NCI-H128 (cell line): Measurements from ENCODE around the gene INPP5D.

Experiments used
- DNase-seq: peaks from one replicate; lab custom pipeline; 2025; ENCODE audit not compliant: unreplicated experiment; lab: John Stamatoyannopoulos, UW

Gene INPP5D

DNA sequence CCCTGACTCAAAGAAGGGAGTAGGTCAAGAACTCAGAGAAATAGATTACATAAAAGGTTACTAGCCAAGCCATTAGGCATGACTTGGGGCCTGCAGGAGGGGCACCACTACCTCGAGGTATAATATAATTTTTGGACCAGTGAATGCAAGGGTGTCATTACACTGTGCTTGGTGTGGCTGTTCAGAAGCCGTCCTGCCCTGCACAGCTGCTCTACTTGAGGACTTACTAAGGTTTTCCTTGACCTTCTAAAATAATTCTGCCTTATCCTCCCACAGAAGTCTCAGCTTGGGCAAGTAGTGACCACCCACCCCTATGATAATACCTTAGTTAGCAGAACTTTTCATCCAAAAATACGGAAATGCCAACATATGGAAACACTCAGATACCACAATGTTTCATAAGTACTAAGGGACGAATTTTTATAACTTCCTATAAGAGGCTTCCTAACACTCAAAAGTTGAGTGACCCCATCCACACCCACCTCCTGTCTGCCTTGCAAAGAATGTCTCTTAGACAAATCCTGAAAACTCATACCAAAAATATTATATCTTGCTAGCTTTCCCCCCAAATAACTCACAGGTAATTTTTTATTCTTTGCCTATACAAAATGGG is 173.6 kb downstream of the INPP5D start:
- no peak for DNase-seq

DNA sequence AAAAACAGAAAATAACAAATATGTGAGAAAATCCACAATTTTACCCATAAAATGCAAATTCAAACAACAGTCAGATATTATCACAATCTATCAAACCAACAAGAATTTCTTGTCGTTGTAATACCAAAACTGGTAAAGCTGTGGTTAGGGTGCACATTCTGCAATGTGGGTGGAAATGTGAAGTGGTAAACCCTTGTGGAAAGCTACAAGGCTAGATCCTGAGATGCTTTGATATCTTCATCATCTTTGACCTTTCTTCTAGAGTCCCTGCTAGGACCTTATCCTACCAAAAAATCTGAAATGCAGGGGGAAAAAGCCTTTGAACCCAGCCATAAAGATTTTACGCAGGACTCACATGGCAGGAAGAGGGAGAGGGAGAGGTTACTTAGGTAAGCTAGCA is 174.1 kb downstream of the INPP5D start:
- no peak for DNase-seq

DNA sequence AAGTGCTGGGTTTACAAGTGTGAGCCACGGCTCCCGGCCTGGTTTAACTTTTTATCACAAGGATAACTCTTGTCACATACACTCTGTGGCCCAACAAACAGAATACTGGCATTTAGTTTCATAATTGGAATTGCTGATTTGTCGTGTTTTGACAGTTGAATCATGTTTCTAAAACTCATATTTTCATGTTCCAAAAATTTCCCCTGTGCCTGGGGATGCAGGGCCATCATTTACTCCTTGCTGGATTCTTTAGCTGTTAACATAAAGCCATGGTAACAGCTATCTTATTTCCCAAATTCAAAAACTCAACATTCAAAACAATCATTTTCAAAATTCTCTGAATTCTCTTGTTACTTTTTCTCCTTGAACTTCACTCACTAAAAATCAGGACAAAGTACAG is 174.9 kb downstream of the INPP5D start:
- no peak for DNase-seq

DNA sequence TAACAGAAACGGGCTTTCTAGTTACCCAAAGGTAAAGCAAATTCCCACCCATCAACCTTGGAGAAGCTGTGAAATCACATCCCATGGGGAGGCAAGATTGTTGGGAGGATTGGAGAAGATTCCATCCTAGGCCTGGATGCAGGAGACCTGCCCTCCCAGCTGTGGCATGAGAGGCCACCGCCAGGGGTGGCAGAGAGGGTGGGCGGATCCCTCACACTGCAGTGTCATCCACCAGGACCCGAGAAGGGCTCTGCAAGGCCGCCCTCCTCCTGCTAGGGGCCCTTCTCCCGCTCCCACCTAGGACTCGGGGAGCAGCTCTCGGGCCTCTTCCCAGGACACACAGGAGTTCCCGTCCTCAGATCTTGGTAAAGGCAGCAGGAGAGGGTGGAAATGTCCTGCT is 175.8 kb downstream of the INPP5D start:
- no peak for DNase-seq

DNA sequence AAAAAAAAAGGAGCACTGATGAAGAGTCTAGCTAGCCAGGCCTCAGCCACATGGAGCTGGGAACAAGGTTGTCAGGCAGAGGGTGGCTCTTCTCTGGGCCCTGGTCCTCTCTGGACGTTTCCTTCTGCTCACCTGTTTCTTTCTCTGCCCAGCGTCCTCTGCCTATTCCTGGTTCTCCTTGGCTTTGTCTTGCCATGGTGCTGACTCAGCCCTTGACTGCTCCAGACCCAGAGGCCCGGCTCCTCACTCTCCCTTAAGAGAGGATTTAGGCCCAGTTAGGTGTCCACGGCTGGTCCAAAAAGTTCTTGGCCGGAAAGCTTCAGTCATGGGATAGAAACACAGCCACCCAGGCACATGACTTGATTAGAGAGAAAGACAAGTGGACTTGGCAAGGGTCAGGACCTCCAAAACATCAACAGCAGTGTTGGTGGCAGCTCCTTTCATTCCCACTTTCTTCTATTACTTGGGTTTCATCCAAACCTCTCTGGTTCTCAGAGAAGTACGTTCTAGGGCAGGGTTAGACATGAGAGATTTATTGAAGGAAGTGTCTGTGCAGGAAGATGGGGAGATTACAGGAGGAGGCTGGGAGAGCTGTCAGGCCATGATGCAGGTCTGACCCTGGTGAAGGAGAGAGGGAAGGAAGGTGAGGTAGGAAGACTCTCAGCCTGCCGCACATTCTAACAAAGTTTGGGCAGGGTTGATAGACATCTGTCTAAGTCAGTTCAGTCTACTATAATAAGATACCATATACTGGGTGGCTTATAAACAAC is 176.9 kb downstream of the INPP5D start:
- no peak for DNase-seq

DNA sequence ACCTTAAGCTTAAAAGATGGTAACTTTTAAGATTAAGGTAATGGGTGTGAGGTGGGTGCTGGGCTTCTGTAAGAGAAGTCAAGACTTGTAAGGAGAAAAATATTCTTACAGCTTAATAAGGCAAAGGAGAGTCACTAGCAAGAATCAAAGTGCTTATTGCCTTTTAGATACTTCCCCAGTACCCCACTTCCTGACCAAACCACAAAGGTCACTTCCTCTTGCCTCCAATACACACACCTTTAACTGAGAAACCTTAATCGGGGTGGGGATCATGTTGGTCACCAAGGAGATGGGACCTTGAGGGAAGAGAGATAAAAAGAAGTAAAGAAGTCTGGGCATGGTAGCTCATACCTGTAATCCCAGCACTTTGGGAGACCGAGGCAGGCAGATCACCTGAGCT is 180.8 kb downstream of the INPP5D start:
- DNase-seq: no peak

DNA sequence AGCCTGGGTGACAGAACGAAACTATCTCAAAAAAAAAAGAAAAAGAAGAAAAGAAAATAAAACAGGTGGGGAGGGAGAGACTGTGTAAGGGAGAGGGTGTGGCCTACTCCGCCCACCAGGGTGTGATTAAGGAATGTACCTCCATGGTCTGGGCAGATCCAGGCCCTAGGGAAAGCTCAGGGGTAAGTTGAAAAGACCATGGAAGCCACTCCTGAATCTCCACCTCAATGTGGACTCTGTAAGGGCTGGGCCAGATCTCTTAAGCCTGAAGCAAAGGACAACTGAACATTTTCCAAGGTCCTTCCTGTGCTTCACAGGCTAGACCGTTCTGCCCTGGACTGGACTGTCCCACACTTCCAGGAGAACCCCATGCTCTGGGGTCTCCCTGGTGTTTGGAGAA is 181.7 kb downstream of the INPP5D start:
- DNase-seq: no peak

DNA sequence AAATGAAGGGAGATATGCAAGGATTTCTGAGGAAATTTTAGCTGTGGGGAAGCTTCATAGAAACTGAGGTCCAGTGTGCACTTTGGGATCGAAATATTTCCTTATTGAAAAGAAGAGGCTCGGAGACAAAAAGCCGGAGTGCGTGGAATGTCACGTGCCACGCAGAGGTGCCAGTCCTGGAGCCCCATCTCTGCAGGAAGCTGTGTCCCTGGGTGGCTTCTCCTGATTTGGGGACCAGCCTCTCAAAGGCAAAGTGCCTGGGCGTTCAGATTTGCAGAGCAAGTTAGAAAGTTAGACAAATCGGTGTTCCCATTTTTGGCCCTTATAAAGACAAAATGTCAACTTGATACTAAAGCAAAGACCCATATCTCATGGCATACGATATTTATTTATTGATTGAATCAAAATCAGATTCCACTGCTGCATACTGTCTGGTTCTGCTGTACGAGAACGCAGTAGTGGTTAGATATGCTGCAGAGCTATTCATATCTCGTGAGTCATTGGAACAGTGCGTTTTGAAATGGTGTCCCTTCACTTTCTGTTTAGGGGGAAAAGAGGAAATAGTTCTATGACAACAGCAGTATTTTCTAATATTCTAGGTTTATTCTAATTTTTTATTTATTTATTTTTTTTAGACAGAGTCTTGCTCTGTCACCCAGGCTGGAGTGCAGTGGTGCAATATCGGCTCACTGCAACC is 182.2 kb downstream of the INPP5D start:
- no peak for DNase-seq

DNA sequence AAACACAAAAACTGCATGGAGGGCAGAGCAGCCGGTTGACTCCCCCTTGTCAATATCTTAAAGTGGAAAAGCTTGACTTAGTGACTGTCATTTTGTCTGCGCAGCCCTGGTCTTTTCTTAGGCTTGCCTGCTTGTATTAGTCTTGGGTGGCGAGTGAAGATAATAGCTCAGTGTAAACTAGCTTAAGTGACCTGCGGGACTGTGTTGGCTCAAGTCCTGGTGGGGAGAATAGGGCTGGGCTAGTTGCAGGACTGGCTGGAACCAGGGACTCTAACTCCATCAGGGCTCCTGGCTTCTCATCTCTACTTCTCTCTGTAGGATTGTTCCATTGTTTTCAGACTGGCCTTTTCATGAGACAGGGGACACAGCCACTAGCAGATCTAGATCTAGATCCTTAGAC is 183.2 kb downstream of the INPP5D start:
- no peak for DNase-seq

DNA sequence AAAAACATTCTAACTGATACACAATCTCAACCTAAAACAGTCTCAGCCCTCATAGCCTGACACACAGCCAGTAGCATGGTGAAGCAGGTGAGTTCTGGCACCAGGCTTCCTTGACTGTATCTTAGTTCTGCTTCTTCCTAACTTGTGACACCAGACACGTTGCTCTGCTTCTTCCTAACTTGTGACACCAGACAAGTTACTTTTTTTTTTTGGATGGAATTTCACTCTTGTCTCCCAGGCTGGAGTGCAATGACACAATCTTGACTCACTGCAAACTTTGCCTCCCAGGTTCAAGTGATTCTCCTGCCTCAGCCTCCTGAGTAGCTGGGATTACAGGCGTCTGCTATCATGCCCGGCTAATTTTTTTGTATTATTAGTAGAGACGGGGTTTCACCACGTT is 184.7 kb downstream of the INPP5D start:
- DNase-seq: no peak

DNA sequence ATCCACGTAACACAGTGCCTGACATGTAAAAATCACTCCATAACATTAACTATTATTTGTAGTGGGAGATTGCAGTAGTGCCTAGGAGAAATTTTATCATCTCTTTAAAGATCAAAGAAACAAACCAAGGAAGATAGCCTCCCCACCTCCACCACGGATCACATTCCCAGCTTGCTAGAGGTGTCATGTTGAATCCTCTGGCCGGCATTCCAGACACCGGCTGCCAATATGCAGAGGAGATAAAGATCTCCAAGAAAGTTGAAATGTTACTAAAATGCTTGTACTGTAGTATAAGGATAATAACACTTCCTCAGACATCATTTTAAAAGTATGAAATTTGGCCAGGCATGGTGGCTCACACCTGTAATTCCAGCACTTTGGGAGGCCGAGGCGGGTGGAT is 185.3 kb downstream of the INPP5D start:
- DNase-seq: no peak

DNA sequence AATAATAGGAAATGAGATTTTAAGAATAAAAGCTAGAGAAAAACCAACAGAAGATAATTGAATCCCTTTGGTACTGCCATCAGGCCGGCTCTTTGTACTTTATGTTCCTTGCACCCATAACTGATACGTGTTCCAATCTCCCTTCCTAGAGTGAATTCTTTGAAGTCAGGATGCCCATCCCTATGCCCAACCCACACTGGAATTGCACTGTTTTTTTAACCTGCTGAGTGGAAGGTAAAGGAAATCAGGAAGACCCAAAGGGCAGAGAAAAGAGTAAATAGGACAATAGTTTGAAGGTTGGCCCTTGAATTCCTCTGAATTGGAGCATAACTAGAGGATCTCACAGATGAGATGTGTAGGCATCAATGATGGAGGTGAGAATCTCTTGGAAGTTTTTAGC is 187.0 kb downstream of the INPP5D start:
- DNase-seq: no peak

DNA sequence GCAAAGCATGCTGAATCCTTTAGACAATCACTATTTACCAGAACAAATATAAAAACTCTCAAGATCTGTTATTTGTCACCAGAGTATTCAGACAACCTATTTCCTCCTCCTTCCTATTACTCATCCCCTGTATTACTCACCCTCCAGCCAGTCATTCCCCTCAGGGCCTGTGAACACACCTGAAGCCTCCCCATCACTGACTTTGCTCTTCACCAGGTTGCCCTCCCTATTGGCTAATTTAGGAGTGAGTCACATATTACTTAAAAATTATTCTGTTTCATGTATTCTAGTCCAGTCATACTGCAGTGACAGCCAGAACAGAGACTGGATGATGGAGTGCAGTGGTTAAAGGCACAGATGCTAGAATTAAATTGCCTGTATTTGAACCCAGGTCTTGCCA is 187.6 kb downstream of the INPP5D start:
- DNase-seq: no peak

DNA sequence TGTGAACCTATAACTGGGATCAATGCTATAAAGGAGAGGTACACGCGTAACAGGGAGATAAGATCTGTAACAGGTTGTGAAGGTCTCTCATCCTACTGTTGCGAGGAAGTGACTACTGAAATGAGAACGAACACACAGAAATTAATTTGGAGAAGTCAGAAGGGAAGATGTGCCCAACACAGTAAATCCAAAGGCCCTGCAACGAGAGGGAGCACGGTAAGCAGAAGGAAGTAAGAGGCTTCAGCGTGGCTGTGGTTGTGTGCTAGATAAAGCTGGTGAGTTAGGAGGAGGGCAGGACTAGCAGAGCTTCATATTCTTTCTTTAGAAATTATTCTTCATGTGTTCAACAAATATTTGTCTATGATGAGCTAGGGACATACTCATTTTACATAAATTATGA is 188.9 kb downstream of the INPP5D start:
- no peak for DNase-seq

DNA sequence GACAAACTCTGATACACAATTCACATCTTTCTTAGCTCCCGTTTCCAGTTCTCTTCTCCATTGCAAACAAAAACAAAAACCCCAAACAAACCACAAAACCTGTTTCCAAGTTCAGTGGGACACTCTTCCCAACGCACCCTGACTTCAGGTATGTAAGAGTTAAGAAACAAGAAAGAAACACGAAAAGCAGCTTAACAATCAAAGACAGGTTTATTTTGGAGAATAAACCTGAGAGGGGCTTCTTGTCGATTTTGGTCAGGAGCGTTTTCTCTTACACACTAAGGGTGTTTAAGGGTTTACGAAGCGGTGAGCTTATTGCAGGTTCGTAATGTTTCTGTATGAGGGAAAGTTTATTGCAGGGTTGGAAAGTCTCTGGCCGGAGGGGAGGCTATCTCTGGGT is 190.4 kb downstream of the INPP5D start:
- DNase-seq: no peak

DNA sequence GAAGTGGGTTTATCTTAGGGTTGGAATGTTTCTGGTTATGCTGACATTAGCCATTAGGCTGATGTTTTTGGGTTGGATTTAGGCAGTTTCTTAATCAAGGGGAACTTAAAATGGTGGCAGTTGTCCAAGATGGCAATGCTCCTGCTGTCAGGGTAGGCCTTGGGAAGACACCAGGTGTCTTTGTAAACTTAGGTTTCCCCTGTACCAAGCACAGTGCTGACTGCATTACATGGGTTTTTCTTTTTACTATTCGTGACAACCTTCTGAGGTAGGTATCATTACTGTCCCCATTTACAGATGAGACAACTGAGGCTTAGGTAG is 190.8 kb downstream of the INPP5D start:
- no peak for DNase-seq

DNA sequence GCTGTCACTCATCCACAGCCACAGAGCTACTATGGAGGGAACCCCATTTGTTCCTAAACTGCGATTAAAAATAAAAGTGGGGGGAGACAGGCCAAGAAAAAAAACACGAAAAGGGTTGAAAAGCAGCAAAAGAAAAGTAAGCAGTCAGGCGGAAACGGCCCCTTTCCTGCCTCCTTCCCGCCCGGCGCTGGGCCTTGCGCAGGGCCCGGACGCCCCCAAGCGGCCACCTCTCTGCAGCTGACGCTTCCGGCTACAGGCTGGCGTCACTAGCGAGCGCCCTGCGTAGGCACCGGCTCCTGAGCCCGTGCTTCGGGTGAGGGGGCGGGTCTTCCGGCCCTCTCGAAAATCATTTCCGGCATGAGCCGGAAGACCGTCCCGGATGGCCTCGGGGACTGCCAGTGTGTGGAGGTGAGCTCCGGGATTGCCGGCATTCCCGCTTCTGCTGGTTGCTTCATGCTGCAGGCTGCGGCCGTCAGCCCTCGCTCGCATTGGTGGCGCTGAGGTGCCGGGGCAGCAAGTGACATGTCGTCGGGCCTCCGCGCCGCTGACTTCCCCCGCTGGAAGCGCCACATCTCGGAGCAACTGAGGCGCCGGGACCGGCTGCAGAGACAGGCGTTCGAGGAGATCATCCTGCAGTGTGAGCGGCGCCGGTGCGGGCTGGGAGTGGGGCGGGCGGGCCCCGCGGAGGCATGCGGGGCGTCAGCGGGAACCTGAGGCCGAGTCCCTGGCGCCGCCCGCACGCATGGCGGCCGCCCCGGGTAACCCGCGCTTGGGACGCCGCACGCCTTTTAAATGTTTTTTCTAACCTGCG is 191.4 kb downstream of the INPP5D start, which contains the start of gene ATG16L1:
Gene ATG16L1, plus strand, starts transcription at position 368 of the 811 bp plus-strand sequence. Its CDS starts 155 bp downstream, at position 523.
- DNase-seq: peak; percentile 76

DNA sequence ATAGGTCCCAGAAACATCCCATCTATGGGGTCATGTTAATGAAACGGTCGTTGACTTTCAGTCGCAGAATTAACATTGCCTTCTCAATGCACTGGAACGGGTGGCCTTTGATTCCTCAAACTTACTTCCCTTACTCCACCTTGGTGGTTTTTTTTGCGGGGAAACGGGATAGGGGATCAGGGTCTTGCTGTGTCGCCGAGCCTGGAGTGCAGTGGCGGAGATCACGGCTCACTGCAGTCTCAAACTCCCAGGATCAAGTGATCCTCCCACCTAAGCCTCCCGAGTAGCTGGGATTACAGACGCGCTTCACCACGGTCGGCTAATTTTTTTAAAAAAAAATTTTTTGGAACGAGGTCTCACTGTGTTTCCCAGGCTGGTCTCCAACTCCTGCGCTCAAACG is 192.1 kb downstream of the INPP5D start:
- no peak for DNase-seq

DNA sequence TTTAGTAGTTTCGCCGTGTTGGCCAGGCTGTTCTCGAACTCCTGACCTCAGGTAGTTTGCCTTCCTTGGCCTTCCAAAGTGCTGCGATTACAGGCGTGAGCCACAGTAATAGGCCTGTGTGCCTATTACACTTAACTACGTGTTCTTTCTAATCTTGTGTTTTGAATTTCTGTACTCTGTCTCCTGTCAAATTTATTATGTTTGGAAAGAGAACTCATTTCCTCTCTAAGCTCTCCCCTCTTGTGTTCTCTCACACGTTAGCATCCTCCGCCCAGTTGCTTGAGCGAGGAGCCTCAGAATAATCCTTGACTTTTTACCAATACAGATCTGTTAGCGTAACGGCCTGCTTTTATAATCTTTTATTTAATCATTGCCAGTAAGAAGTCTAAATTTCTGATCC is 195.0 kb downstream of the INPP5D start:
- no peak for DNase-seq

DNA sequence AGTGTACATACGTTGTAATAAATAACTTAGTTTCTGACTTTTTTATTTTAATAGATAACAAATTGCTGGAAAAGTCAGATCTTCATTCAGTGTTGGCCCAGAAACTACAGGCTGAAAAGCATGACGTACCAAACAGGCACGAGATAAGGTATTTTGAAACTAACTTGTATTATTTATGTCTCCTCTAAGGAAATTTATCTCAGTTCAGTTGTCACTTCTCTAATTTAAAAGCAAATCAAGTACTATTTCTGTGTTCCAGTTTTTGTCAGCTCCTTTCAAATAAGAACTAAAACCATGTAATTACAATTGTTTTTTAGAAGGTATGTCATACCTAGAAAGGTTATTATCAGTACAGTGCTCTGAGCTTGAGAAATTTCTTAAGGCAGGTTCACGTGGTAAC is 195.9 kb downstream of the INPP5D start:
- no peak for DNase-seq
